Stomach (tissue), 4 donors: ENCODE data around the gene NCL.

Experiments used
- CTCF ChIP-seq, 7 experiments: fragments of 450-650 bp in 4 of 7; fragments of 200-600 bp in 3 of 7; sonication (generic) in 3 of 7; IDR thresholded peaks; one replicate each; pipeline ENCODE4 v1.5.1; 2016 to 2019; ENCODE audit warnings: antibody characterized with exemption in 7 of 7, control low read depth in 2 of 7, mild to moderate bottlenecking in 1 of 7
- POLR2A ChIP-seq, 4 donors: fragments of 450-650 bp; IDR thresholded peaks; one replicate each; pipeline ENCODE4 v1.6.1; 2016; ENCODE audit warnings: antibody characterized with exemption in 4 of 4, control low read depth in 2 of 4, mild to moderate bottlenecking in 1 of 4, moderate library complexity in 1 of 4
- POLR2AphosphoS5 ChIP-seq, 3 donors: sonication (generic); formaldehyde crosslinking; IDR thresholded peaks; one replicate each; pipeline ENCODE4 v1.6.1; 2016; ENCODE audit warnings: antibody characterized with exemption in 3 of 3

- TF ChIP-seq CTCF (IDR thresholded peaks at IDR 0.05) (no peak), POLR2AphosphoS5 (IDR thresholded peaks at IDR 0.05) (no peak), POLR2A (IDR thresholded peaks at IDR 0.05) (no peak)
Measured at GRCh38 chr2:231494669-231495068, 30.4 kb upstream of the NCL start.
